GM19238 (cell line): ENCODE results near the gene SNRNP70.

Experiments
- DNase-seq: peaks from one replicate; pipeline ENCODE4 v3.0.0; 2011; ENCODE audit warnings: low spot score; ENCODE audit not compliant: insufficient read length

The SNRNP70 gene

GRCh38 chr19:49098795-49099194 lies 13.5 kb downstream of the SNRNP70 start:
- DNase-seq = no peak

- no peak for DNase-seq
These were observed 15.9 kb downstream of the SNRNP70 start for GRCh38 chr19:49101160-49101559.

GRCh38 chr19:49102303-49102702 lies 17.1 kb downstream of the SNRNP70 start:
- no peak for DNase-seq

- DNase-seq = no peak
These were observed 18.3 kb downstream of the SNRNP70 start for GRCh38 chr19:49103331-49104085.

GRCh38 chr19:49104229-49104864 lies 19.1 kb downstream of the SNRNP70 start:
- no peak for DNase-seq

- DNase-seq = peak; percentile 49
These were observed 21.4 kb downstream of the SNRNP70 start for GRCh38 chr19:49106648-49107135.

GRCh38 chr19:49107625-49108459 lies 22.6 kb downstream of the SNRNP70 start:
- no peak for DNase-seq

- DNase-seq = no peak
These were observed 23.8 kb downstream of the SNRNP70 start for GRCh38 chr19:49109051-49109450.

- DNase-seq = no peak
These were observed 24.4 kb downstream of the SNRNP70 start for GRCh38 chr19:49109569-49110233.

GRCh38 chr19:49110567-49110966 lies 25.3 kb downstream of the SNRNP70 start:
- no peak for DNase-seq

GRCh38 chr19:49111218-49111998 lies 26.2 kb downstream of the SNRNP70 start:
- DNase-seq = no peak

- DNase-seq = peak; percentile 97
These were observed 28.7 kb downstream of the SNRNP70 start, which contains the start of gene LIN7B for GRCh38 chr19:49113762-49114629. Gene LIN7B (plus strand): TSS chr19:49114370. CDS start chr19:49114405, 35 bp downstream.

GRCh38 chr19:49114630-49115363 lies 29.5 kb downstream of the SNRNP70 start:
- no peak for DNase-seq

- DNase-seq = no peak
These were observed 31.3 kb downstream of the SNRNP70 start for GRCh38 chr19:49116544-49116943.

- DNase-seq = no peak
These were observed 32.7 kb downstream of the SNRNP70 start for GRCh38 chr19:49117677-49118564.

- DNase-seq = peak; percentile 97
These were observed 33.5 kb downstream of the SNRNP70 start, which contains the start of gene C19orf73 for GRCh38 chr19:49118565-49119410. Gene C19orf73 (minus strand): TSS chr19:49119143. CDS start chr19:49119022, 121 bp downstream.
